Measurements from ENCODE around the gene SOWAHB.

The SOWAHB gene, protein sequence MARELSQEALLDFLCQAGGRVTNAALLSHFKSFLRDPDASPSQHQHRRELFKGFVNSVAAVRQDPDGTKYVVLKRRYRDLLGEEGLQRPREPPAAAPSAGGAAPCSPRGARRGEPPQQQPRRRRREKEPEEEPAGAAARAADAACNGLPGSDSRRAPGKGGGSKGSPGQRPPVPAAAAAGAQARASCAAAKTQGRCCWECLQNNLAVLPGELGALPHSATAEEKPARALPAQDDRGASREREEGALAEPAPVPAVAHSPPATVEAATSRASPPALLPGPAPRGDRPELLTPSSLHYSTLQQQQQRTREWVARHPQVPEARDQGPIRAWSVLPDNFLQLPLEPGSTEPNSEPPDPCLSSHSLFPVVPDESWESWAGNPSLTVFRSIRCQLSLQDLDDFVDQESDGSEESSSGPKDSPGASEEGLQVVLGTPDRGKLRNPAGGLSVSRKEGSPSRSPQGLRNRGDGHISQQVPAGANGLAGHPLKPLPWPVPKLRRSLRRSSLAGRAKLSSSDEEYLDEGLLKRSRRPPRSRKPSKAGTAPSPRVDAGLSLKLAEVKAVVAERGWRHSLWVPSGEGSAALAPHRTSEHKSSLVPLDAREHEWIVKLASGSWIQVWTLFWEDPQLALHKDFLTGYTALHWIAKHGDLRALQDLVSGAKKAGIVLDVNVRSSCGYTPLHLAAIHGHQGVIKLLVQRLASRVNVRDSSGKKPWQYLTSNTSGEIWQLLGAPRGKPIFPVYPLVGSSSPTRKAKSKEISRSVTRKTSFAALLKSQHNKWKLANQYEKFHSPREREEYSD

DNA sequence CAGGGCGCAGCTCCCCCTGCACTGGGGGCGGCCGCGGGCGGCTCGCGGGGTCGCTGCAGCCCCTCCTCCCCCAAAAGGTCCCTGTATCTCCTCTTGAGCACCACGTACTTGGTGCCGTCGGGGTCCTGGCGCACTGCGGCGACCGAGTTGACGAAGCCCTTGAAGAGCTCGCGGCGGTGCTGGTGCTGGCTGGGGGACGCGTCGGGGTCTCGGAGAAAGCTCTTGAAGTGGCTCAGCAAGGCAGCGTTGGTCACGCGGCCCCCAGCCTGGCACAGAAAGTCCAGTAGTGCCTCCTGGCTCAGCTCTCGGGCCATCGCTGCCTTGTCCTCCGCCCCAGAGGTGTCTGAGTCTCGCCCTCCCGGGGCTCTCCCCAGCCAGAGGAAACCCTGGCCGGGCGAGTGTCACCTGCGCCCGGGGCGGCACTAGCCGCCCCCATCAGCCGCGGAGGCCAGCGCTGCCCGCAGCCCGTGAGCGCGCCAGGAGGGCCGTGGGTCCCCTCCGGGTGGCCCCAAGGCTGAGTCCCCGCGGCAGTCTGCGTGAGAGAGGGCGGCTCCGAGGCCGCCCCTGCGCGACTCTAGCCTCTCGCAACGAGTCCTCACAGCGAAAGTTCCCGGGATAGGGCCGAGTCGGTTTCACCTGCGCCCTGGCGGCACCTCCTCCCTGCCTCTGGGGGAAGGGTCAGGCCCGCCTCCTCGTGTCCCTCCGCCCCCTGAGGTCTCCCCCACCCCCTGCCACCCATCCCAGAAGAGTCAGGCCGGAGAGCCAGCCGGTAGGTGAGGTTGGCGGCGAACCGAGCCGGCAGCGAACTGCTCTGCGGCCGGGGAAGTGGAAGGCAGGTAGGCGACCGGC lies at the start of gene SOWAHB:
TSS of gene SOWAHB (minus strand) at position 609 of the 849 bp plus-strand sequence. CDS start at position 314, 295 bp downstream.
- peak within 1 kb of the TSS; percentile 12 for H3K9ac ChIP-seq (ENCODE audit: low read length)
- H3K4me1 ChIP-seq (ENCODE audit: control insufficient read depth, insufficient read depth, low read length), result no peaks in the 10 kb centered on the region
- H3K27ac ChIP-seq (ENCODE audit: low read depth, low read length), result no peak within 1 kb of the TSS
- peak within 1 kb of the TSS; percentile 68 for H3K4me3 ChIP-seq (ENCODE audit: low read length)
- H3K27me3 ChIP-seq (ENCODE audit: control insufficient read depth, insufficient read depth, low read length), result peaks cover 5% of the 10 kb centered on the region
- no peaks in the 10 kb centered on the region for H3K36me3 ChIP-seq (ENCODE audit: control insufficient read depth, insufficient read depth, low read length)

DNA sequence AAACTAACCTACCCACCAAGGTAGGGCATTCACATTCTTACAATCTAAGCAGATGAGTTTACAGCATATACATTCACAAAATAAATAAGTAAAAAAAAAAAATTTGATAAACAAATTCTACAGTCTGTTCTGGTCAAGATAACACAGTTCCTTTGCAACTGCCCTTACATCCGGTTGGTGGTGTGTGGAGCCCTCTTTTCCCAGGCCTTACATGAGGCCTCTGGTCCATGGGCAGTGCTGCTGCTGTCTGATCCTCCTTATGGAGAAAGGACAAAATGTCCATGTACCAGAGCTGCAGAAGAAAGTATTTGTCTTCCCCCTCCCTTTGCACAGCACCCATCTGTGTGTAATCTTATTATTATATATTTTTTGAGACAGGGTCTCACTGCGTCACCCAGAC lies 49.4 kb upstream of the SOWAHB start:
- Histone ChIP-seq H3K4me3 (ENCODE audit: low read length) (no peak overlapping the region), H3K27me3 (ENCODE audit: control insufficient read depth, insufficient read depth, low read length) (no peaks in the 10 kb centered on the region), H3K9ac (ENCODE audit: low read length) (no peak overlapping the region), H3K27ac (ENCODE audit: low read depth, low read length) (no peak overlapping the region), H3K4me1 (ENCODE audit: control insufficient read depth, insufficient read depth, low read length) (peaks cover 7% of the 10 kb centered on the region), H3K36me3 (ENCODE audit: control insufficient read depth, insufficient read depth, low read length) (no peaks in the 10 kb centered on the region)

DNA sequence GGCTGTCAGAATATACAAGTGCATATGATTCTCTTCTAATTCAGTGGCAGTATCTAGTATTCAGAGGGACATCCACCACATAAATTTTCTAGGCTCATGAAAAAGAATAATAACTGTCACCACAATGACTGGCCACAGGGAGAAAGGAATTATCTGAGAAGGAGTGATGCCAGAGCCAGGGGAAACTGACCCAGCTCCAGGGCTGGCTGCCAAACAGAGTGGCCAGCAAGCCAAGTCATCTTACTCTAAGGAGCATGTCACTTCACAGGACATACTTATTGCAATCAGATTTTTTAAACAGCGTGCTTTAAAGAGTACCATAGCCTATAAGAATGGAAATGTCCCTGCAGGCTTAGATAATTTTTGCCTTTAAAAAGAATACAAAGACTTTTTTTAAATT lies 45.8 kb upstream of the SOWAHB start:
- Histone ChIP-seq H3K36me3 (ENCODE audit: control insufficient read depth, insufficient read depth, low read length) (no peaks in the 10 kb centered on the region), H3K4me1 (ENCODE audit: control insufficient read depth, insufficient read depth, low read length) (peaks cover 3% of the 10 kb centered on the region), H3K27ac (ENCODE audit: low read depth, low read length) (no peak overlapping the region), H3K4me3 (ENCODE audit: low read length) (no peak overlapping the region), H3K27me3 (ENCODE audit: control insufficient read depth, insufficient read depth, low read length) (no peaks in the 10 kb centered on the region), H3K9ac (ENCODE audit: low read length) (no peak overlapping the region)

DNA sequence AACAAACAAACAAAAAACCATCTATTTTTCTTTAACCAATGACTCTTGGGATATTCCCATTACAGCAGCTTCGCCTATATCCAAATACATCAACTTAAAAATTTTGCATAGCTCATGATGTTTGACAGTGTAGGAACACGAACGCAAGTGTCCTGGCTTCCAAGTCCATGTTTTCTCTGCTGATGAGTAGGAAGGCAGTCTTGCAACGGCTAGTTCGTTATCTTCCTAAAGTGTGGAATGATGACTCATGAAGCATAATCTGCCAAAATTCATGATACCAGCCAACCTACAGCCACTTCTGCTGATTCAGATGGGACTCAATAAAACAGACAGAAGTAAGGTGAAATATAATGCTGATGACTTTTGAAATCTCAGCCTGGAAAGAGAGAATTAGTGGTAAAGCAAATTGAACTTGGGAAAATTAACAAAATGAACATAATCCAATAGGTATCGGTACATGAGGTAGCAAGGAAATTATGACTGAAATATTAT lies 45.2 kb upstream of the SOWAHB start:
- Histone ChIP-seq H3K27me3 (ENCODE audit: control insufficient read depth, insufficient read depth, low read length) (no peaks in the 10 kb centered on the region), H3K27ac (ENCODE audit: low read depth, low read length) (no peak overlapping the region), H3K9ac (ENCODE audit: low read length) (no peak overlapping the region), H3K36me3 (ENCODE audit: control insufficient read depth, insufficient read depth, low read length) (no peaks in the 10 kb centered on the region), H3K4me1 (ENCODE audit: control insufficient read depth, insufficient read depth, low read length) (peaks cover under 1% of the 10 kb centered on the region), H3K4me3 (ENCODE audit: low read length) (no peak overlapping the region)

DNA sequence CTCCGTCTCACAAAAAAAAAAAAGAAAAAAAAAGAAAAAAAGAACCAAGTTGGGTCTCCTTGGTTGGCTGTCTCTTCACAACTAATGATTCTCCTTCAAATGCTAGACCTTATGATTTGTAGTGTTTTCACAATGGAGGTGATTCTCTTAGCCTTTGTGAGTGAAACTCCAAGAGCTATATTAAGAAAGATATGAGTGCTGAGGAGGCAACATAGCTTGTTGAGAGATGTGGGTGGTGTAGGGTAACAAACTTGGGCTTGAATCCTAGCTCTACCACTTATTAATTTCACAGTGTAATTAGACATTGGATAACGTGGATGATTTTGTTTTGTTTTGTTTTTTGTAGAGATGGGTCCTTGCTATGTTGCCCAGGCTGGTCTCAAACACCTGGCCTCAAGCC lies 41.2 kb upstream of the SOWAHB start:
- Histone ChIP-seq H3K27me3 (ENCODE audit: control insufficient read depth, insufficient read depth, low read length) (no peaks in the 10 kb centered on the region), H3K4me1 (ENCODE audit: control insufficient read depth, insufficient read depth, low read length) (no peaks in the 10 kb centered on the region), H3K36me3 (ENCODE audit: control insufficient read depth, insufficient read depth, low read length) (no peaks in the 10 kb centered on the region), H3K4me3 (ENCODE audit: low read length) (no peak overlapping the region), H3K27ac (ENCODE audit: low read depth, low read length) (no peak overlapping the region), H3K9ac (ENCODE audit: low read length) (no peak overlapping the region)

DNA sequence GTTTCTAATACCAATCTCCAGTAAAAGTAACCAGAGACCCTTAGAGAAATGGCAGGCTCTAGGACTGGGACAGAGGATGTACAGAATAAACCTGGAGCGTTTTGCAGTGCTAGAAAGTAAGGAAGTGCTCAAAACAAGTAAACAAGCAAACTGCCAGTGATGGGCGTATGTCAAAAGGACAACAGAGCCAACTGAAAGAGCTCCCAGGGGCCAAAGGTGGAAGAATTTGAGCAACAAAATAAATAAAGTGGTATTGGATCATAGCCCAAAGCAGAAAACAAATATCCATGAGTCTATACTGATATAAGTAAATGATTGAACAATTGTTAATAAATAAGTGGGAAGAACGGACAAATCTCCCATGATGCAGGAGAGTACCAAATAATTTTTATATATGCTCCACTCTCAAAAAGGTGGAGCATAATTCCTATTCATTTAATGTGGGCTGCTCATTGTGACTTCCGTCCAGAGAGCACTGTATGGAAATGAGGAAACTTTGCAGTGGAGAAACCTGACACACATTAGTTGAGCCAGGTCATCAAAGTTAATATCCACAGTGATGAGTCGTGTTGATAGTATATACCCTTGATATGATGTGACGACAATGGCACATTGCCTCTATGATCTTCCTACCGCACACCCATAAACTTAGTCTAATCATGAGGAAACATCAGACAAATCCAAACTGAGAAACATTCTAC lies 33.8 kb upstream of the SOWAHB start:
- no peak overlapping the region for H3K27ac ChIP-seq (ENCODE audit: low read depth, low read length)
- no peak overlapping the region for H3K4me3 ChIP-seq (ENCODE audit: low read length)
- no peaks in the 10 kb centered on the region for H3K36me3 ChIP-seq (ENCODE audit: control insufficient read depth, insufficient read depth, low read length)
- H3K9ac ChIP-seq (ENCODE audit: low read length), result no peak overlapping the region
- H3K27me3 ChIP-seq (ENCODE audit: control insufficient read depth, insufficient read depth, low read length), result no peaks in the 10 kb centered on the region
- no peaks in the 10 kb centered on the region for H3K4me1 ChIP-seq (ENCODE audit: control insufficient read depth, insufficient read depth, low read length)

DNA sequence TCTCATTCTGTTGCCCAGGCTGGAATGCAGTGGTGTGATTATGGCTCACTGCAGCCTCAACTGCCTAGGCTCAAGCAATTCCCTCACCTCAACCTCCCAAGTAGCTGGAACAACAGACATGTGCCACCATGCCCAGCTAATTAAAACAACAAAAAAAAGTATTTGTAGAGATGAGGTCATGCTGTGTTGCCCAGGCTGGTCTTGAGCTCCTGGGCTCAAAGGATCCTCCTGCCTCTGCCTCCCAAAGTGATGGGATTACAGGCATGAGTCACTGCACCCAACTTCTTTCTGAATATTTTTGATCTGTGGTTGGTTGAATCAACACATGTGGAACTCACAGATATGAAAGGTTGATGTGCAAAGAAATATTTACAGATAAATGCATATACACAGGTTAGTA lies 33.1 kb upstream of the SOWAHB start:
- H3K27me3 ChIP-seq (ENCODE audit: control insufficient read depth, insufficient read depth, low read length), result no peaks in the 10 kb centered on the region
- no peak overlapping the region for H3K9ac ChIP-seq (ENCODE audit: low read length)
- no peak overlapping the region for H3K4me3 ChIP-seq (ENCODE audit: low read length)
- H3K27ac ChIP-seq (ENCODE audit: low read depth, low read length), result no peak overlapping the region
- no peaks in the 10 kb centered on the region for H3K36me3 ChIP-seq (ENCODE audit: control insufficient read depth, insufficient read depth, low read length)
- H3K4me1 ChIP-seq (ENCODE audit: control insufficient read depth, insufficient read depth, low read length), result no peaks in the 10 kb centered on the region

DNA sequence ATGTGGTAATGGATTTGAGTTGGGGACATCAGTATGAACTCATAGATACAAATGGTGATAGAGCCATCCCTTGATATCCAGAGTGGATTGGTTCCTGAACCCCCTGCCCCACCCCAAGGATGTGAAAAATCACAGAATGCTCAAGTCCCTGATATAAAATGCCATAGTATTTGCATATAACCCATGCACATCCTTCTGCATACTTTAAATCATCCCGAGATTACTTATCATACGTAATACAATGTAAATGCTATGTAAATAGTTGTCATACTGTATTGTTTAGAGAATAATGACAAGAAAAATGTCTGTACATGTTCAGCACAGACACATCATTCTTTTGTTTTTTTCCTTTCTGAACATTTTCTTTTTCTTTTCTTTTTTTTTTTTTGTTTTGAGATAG lies 32.7 kb upstream of the SOWAHB start:
- Histone ChIP-seq H3K27ac (ENCODE audit: low read depth, low read length) (no peak overlapping the region), H3K27me3 (ENCODE audit: control insufficient read depth, insufficient read depth, low read length) (no peaks in the 10 kb centered on the region), H3K4me1 (ENCODE audit: control insufficient read depth, insufficient read depth, low read length) (no peaks in the 10 kb centered on the region), H3K9ac (ENCODE audit: low read length) (no peak overlapping the region), H3K36me3 (ENCODE audit: control insufficient read depth, insufficient read depth, low read length) (no peaks in the 10 kb centered on the region), H3K4me3 (ENCODE audit: low read length) (no peak overlapping the region)

DNA sequence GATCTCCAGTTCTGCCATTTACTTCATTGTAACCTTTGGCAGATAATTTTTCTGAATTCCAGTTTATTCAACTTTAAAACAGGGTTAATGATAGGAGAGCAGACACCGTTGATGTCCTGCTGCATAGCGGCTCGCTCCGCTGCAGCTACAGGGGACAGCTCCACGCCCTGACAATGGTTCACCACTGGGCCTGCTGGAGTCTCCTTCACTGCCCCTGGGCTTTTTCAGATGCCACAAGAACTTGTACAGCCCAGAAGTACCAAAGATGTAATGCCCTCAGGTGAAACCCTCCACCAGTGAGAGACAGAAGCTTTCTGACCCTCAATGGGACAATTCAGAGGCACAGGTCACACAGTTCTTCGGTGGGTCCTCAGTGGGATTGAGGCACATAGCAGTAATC lies 28.9 kb upstream of the SOWAHB start:
- Histone ChIP-seq H3K27ac (ENCODE audit: low read depth, low read length) (no peak overlapping the region), H3K4me1 (ENCODE audit: control insufficient read depth, insufficient read depth, low read length) (no peaks in the 10 kb centered on the region), H3K9ac (ENCODE audit: low read length) (no peak overlapping the region), H3K4me3 (ENCODE audit: low read length) (no peak overlapping the region), H3K27me3 (ENCODE audit: control insufficient read depth, insufficient read depth, low read length) (no peaks in the 10 kb centered on the region), H3K36me3 (ENCODE audit: control insufficient read depth, insufficient read depth, low read length) (no peaks in the 10 kb centered on the region)

DNA sequence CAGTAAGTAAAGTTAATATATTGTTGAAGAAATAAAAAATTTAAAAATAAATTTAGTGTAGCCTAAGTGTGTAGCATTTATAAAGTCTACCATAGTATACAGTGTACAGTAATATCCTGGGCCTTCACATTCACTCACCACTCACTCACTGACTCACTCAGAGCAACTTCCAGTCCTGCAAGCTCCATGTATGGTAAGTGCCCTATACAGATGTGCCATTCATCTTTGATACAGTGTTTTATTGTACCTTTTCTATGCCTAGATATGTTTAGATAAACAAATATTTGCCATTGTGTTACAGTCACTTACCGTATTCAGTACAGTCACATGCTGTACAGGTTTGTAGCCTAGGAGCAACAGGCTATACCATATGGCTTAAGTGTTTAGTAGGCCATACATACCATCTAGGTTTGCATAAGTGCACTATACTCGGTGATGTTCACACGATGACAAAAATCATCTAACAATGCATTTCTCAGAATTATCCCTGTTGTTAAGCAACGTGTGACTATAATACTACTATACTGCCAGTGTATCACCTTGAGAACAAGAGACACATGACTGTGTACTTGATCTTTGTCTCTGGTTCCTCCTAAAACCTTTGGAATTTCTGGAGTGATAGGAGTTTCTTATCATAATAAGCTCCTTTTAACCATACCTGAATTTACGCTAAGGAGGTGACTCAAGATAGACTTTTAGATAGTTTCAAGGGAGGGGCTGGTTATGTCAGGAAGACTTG lies 25.8 kb upstream of the SOWAHB start:
- H3K4me3 ChIP-seq (ENCODE audit: low read length), result no peak overlapping the region
- H3K27ac ChIP-seq (ENCODE audit: low read depth, low read length), result no peak overlapping the region
- H3K4me1 ChIP-seq (ENCODE audit: control insufficient read depth, insufficient read depth, low read length), result no peaks in the 10 kb centered on the region
- H3K27me3 ChIP-seq (ENCODE audit: control insufficient read depth, insufficient read depth, low read length), result no peaks in the 10 kb centered on the region
- no peak overlapping the region for H3K9ac ChIP-seq (ENCODE audit: low read length)
- no peaks in the 10 kb centered on the region for H3K36me3 ChIP-seq (ENCODE audit: control insufficient read depth, insufficient read depth, low read length)

DNA sequence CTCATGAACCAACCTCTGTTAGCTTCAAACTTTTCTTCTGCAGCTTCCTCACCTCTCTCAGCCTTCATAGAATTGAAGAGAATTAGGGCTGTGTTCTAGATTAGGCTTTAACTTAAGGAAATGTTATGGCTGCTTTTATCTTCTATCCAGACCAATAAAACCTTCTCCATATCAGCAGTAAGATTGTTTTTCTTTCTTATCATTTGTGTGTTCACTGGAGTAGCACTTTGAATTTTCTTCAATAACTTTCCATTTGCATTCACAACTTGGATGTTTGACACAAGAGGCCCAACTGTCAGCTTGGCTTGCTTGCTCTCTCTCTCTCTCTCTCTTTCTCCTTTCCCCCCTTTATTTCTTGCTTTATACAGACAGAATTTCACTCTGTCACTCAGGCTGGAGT lies 22.8 kb upstream of the SOWAHB start:
- no peaks in the 10 kb centered on the region for H3K4me1 ChIP-seq (ENCODE audit: control insufficient read depth, insufficient read depth, low read length)
- no peak overlapping the region for H3K27ac ChIP-seq (ENCODE audit: low read depth, low read length)
- no peaks in the 10 kb centered on the region for H3K27me3 ChIP-seq (ENCODE audit: control insufficient read depth, insufficient read depth, low read length)
- no peak overlapping the region for H3K4me3 ChIP-seq (ENCODE audit: low read length)
- H3K36me3 ChIP-seq (ENCODE audit: control insufficient read depth, insufficient read depth, low read length), result no peaks in the 10 kb centered on the region
- no peak overlapping the region for H3K9ac ChIP-seq (ENCODE audit: low read length)

All from rectal smooth muscle tissue (tissue), 1 donor.